GM12878 (cell line): ENCODE measurements around the gene ADAM19. TPM values are rescaled to one million over a fixed set of nuclear protein-coding genes. Genes with fewer than 3 reads are reported as not detected.

Experiments
- ATAC-seq: fragments of 200-7000 bp; cut with Tn5 transposase; 3 replicates; pipeline ENCODE4 v1.9.1; 2020; ENCODE audit warnings: mild to moderate bottlenecking, moderate library complexity
- BruUV-seq: library from RNA; stranded (reverse); fragments of 400-500 nt; replicated peaks from 2 replicates; lab custom pipeline; 2021; lab: Mats Ljungman, UMichigan
- CTCF ChIA-PET: fragments of 300-600 bp; sonication (Branson Sonifier 250); formaldehyde crosslinking; extraction: SDS; loops from one replicate; lab custom pipeline; 2021; ENCODE audit warnings: inconsistent platforms; lab: Yijun Ruan, JAX
- POLR2A ChIA-PET: fragments of 350-600 bp; formaldehyde crosslinking; extraction: SDS; loops from one replicate; lab custom pipeline; 2021; ENCODE audit warnings: inconsistent platforms; lab: Charles Lee
- RAD21 ChIA-PET: fragments of 300-600 bp; sonication (Branson Sonifier 250); formaldehyde crosslinking; loops from one replicate; lab custom pipeline; 2023; ENCODE audit warnings: antibody characterized with exemption; ENCODE audit not compliant: unreplicated experiment; lab: Charles Lee
- SMC1A ChIA-PET: fragments of 300-600 bp; sonication (Branson Sonifier 250); formaldehyde crosslinking; loops from one replicate; lab custom pipeline; 2023; ENCODE audit not compliant: unreplicated experiment, uncharacterized antibody; lab: Charles Lee
- DNase-seq: peaks from one replicate; pipeline ENCODE4 v3.0.0-alpha.2; 2011; ENCODE audit warnings: low read depth, low spot score
- FAIRE-seq: peaks from 3 replicates; lab custom pipeline; 2011; peaks lifted over from hg19 to GRCh38; lab: Jason Lieb, UNC
- H2AFZ ChIP-seq: 2 replicates; pipeline ENCODE4 v1.6.0; 2011; ENCODE audit warnings: low read depth, low read length, control low read depth; ENCODE audit not compliant: control insufficient read depth
- H3K27ac ChIP-seq: 2 replicates; pipeline ENCODE4 v1.5.1; 2011; ENCODE audit warnings: control low read depth; ENCODE audit not compliant: control insufficient read depth, insufficient read depth
- H3K27me3 ChIP-seq, 2 experiments: replicated peaks in 1 of 2; 2 replicates each; pipeline versions ENCODE4 v1.6.0 to v1.6.1; 2011; ENCODE audit warnings: low read length in 1 of 2; ENCODE audit not compliant: control insufficient read depth in 2 of 2, insufficient read depth in 2 of 2
- H3K36me3 ChIP-seq, 2 experiments: 2 replicates each; pipeline ENCODE4 v1.5.1; 2011; ENCODE audit warnings: low read length in 1 of 2; ENCODE audit not compliant: control insufficient read depth in 2 of 2, insufficient read depth in 2 of 2
- H3K4me1 ChIP-seq: 2 replicates; pipeline ENCODE4 v1.6.1; 2011; ENCODE audit warnings: mild to moderate bottlenecking, low read length, moderate library complexity, mixed read lengths; ENCODE audit not compliant: control insufficient read depth, insufficient read depth
- H3K4me2 ChIP-seq: 2 replicates; pipeline ENCODE4 v1.6.0; 2011; ENCODE audit warnings: control low read depth; ENCODE audit not compliant: control insufficient read depth, insufficient read depth
- H3K4me3 ChIP-seq: fragments of 200-600 bp; sonication (generic); 2 replicates; pipeline ENCODE4 v1.5.1; 2016
- H3K79me2 ChIP-seq: 2 replicates; pipeline ENCODE4 v1.6.0; 2011; ENCODE audit warnings: low read length; ENCODE audit not compliant: control insufficient read depth, insufficient read depth
- H3K9ac ChIP-seq: 2 replicates; pipeline ENCODE4 v1.8.0; 2011; ENCODE audit warnings: low read length, control low read depth, mixed read lengths; ENCODE audit not compliant: control insufficient read depth, insufficient read depth
- H3K9me3 ChIP-seq: replicated peaks from 3 replicates; pipeline ENCODE4 v1.5.1; 2011; ENCODE audit warnings: mild to moderate bottlenecking, low read length; ENCODE audit not compliant: control insufficient read depth, insufficient read depth
- H4K20me1 ChIP-seq: 2 replicates; pipeline ENCODE4 v1.6.0; 2011; ENCODE audit not compliant: control insufficient read depth, insufficient read depth
- ATF7 ChIP-seq: fragments of 450-650 bp; IDR thresholded peaks from 2 replicates; pipeline ENCODE4 v1.6.1; 2016; ENCODE audit warnings: low read depth, mild to moderate bottlenecking
- BMI1 ChIP-seq: fragments of 450-650 bp; IDR thresholded peaks from 2 replicates; pipeline ENCODE4 v1.6.1; 2016; ENCODE audit warnings: mild to moderate bottlenecking, moderate library complexity, borderline replicate concordance
- CHD2 ChIP-seq: IDR thresholded peaks from 2 replicates; pipeline ENCODE4 v1.6.1; 2011; ENCODE audit warnings: low read depth, low read length, improper control_type of control experiment, borderline replicate concordance
- CHD4 ChIP-seq: fragments of 200-600 bp; sonication (generic); IDR thresholded peaks from 2 replicates; pipeline ENCODE4 v1.6.1; 2016; ENCODE audit warnings: mild to moderate bottlenecking
- E4F1 ChIP-seq: fragments of 450-650 bp; IDR thresholded peaks from 2 replicates; pipeline ENCODE4 v1.6.1; 2018; ENCODE audit warnings: borderline replicate concordance, mild to moderate bottlenecking; ENCODE audit not compliant: partially characterized antibody
- GATAD2B ChIP-seq: fragments of 450-650 bp; conservative IDR thresholded peaks from 2 replicates; pipeline ENCODE4 v1.6.1; 2017; ENCODE audit warnings: low read depth, mild to moderate bottlenecking, moderate library complexity
- LARP7 ChIP-seq: fragments of 450-650 bp; IDR thresholded peaks from 2 replicates; pipeline ENCODE4 v1.6.1; 2017; ENCODE audit warnings: mild to moderate bottlenecking
- PML ChIP-seq: IDR thresholded peaks from 2 replicates; pipeline ENCODE4 v1.6.1; 2012; ENCODE audit warnings: low read length, inconsistent platforms
- RCOR1 ChIP-seq: conservative IDR thresholded peaks from 2 replicates; pipeline ENCODE4 v1.6.1; 2012; ENCODE audit warnings: low read depth, low read length, improper control_type of control experiment
- SUPT20H ChIP-seq: IDR thresholded peaks from 2 replicates; pipeline ENCODE4 v1.6.1; 2011; ENCODE audit warnings: low read depth, mild to moderate bottlenecking, low read length, moderate library complexity, borderline replicate concordance; ENCODE audit not compliant: control insufficient read depth
- WGBS: methylation state at CpG from one replicate; pipeline ENCODE4 v1.1.6; 2016; ENCODE audit warnings: low lambda C conversion rate; ENCODE audit not compliant: insufficient replicate concordance, insufficient coverage; ENCODE audit errors: missing lambda C conversion rate; 5-methylcytosine and 5-hydroxymethylcytosine counted together
- in situ Hi-C: fragments of 300-500 bp; cut with MboI; formaldehyde crosslinking; loops from 9 replicates; pipeline ENCODE4 v1.14.3; 2018; ENCODE audit warnings: mixed read lengths
- intact Hi-C: fragments of 100-400 bp; cut with micrococcal nuclease; formaldehyde crosslinking; loops from one replicate; pipeline ENCODE4 v1.14.2; 2022; ENCODE audit not compliant: unreplicated experiment
- polyA plus RNA-seq, 11 experiments: library from polyadenylated mRNA; depleted of rRNA in 4 of 11; unstranded in 6 of 11; stranded (reverse) in 5 of 11; fragments of >200 nt; fragmentation: Nextera tagmentation in 4 of 11; fragmentation: Illumina TruSeq in 1 of 11; extraction: Ambion mirVana in 4 of 11; extraction: Trizol in 1 of 11; gene quantifications; 1 replicate in 1 of 11; 2 replicates in 10 of 11; pipeline versions ENCODE4 v1.2.1 to v1.2.3, GENCODE V29; 2011 to 2016; ENCODE audit warnings: inconsistent platforms in 2 of 11, missing spikeins in 2 of 11, low read depth in 1 of 11
- total RNA-seq, 4 experiments: library from RNA; depleted of rRNA in 3 of 4; stranded (reverse); fragments of >200 nt in 3 of 4; fragmentation: Illumina TruSeq in 1 of 4; extraction: Trizol in 1 of 4; gene quantifications; 2 replicates each; pipeline versions ENCODE4 v1.2.1 to v1.2.3, GENCODE V29; 2013 to 2021
- TF ChIP-seq, protein P1 (sequence below): fragments of 450-650 bp; IDR thresholded peaks from 2 replicates; pipeline ENCODE4 v1.6.1; 2016; ENCODE audit warnings: mild to moderate bottlenecking, moderate library complexity, borderline replicate concordance
- TF ChIP-seq, protein P2 (sequence below): IDR thresholded peaks from 2 replicates; pipeline ENCODE4 v1.6.1; 2011; ENCODE audit warnings: mild to moderate bottlenecking, low read depth, low read length, moderate library complexity; ENCODE audit not compliant: insufficient replicate concordance

ADAM19 gene
- total and polyA plus RNA-seq, 10 of the 15 experiments (the other 5 are each of a cell fraction or from before 2014, with no cell fraction given), result 16.0 to 92.8 (median 44.7) TPM

DNA sequence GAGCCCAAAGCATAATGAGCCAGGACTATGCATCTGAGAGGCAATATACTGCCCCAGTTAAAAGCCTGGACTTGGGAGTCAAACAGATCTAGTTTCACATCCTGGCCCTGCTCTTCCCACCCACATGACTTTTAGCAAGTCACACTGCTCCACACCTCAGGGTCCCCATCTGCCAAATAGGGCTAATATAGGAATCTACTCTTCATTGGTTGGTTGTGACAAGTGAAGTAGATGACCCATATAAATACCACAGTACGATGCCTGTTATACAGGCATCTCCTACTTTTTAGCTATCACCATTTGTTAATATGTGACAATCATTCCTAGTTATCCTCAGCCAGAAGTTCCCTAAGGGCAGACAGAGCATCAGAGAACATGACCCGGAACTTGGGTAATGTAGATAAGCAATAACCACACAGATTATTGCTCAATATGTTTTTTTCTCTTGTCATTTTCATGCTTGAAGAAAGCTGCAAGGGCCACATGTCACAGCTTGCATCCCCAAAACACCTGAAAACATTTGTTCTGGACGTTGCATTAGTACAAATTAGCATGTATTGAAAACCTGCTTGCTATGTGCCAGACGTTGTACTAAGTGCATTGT is 20.4 kb downstream of the ADAM19 start:
- H2AFZ ChIP-seq, result no peak overlapping the region
- H3K9ac ChIP-seq, result no peak overlapping the region
- TF ChIP-seq PML (no peak), BMI1 (no peak), CHD4 (no peak), E4F1 (no peak), ATF7 (no peak), CHD2 (no peak), GATAD2B (no peak), RCOR1 (no peak), SUPT20H (no peak), LARP7 (no peak)
- TF ChIP-seq, protein P1, sequence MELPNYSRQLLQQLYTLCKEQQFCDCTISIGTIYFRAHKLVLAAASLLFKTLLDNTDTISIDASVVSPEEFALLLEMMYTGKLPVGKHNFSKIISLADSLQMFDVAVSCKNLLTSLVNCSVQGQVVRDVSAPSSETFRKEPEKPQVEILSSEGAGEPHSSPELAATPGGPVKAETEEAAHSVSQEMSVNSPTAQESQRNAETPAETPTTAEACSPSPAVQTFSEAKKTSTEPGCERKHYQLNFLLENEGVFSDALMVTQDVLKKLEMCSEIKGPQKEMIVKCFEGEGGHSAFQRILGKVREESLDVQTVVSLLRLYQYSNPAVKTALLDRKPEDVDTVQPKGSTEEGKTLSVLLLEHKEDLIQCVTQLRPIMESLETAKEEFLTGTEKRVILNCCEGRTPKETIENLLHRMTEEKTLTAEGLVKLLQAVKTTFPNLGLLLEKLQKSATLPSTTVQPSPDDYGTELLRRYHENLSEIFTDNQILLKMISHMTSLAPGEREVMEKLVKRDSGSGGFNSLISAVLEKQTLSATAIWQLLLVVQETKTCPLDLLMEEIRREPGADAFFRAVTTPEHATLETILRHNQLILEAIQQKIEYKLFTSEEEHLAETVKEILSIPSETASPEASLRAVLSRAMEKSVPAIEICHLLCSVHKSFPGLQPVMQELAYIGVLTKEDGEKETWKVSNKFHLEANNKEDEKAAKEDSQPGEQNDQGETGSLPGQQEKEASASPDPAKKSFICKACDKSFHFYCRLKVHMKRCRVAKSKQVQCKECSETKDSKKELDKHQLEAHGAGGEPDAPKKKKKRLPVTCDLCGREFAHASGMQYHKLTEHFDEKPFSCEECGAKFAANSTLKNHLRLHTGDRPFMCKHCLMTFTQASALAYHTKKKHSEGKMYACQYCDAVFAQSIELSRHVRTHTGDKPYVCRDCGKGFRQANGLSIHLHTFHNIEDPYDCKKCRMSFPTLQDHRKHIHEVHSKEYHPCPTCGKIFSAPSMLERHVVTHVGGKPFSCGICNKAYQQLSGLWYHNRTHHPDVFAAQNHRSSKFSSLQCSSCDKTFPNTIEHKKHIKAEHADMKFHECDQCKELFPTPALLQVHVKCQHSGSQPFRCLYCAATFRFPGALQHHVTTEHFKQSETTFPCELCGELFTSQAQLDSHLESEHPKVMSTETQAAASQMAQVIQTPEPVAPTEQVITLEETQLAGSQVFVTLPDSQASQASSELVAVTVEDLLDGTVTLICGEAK, result no peak
- TF ChIP-seq, protein P2, sequence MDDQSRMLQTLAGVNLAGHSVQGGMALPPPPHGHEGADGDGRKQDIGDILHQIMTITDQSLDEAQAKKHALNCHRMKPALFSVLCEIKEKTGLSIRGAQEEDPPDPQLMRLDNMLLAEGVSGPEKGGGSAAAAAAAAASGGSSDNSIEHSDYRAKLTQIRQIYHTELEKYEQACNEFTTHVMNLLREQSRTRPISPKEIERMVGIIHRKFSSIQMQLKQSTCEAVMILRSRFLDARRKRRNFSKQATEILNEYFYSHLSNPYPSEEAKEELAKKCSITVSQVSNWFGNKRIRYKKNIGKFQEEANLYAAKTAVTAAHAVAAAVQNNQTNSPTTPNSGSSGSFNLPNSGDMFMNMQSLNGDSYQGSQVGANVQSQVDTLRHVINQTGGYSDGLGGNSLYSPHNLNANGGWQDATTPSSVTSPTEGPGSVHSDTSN, result no peak

More for the DNA sequence above, 20.4 kb downstream of the ADAM19 start:
- RAD21 ChIA-PET, result interaction anchor here (1.2 to 2.3 kb wide), 5 partner anchors 12 to 55 kb away, joined by 3 to 12 read pairs (median 5); no protein-coding TSS in a partner anchor
- ATAC-seq (peak; percentile 9), DNase-seq (no peak), FAIRE-seq (no peak)
- Histone ChIP-seq H3K4me2 (peak overlapping the region; percentile 1), H3K9me3 (no peaks in the 10 kb centered on the region; the same call in 2 of the 3 replicates), H3K27ac (no peak overlapping the region; the same call in 1 of the 2 replicates), H3K4me1 (peaks cover 30% of the 10 kb centered on the region), H3K79me2 (peaks cover 9% of the 10 kb centered on the region), H4K20me1 (no peaks in the 10 kb centered on the region), H3K36me3 (peaks cover 3 to 9% of the 10 kb centered on the region in 2 experiments; a peak in 2 of 4 replicates), H3K27me3 (no peaks in the 10 kb centered on the region), H3K4me3 (no peak overlapping the region)
- intact Hi-C loops (loop anchor here (5.0 kb wide), 1 partner anchor 53 kb away; no protein-coding TSS in a partner anchor), in situ Hi-C loops (no loop called here)
- SMC1A ChIA-PET, result interaction anchor here (1.0 to 6.1 kb wide), 8 partner anchors 9 to 114 kb away, joined by 3 to 79 read pairs (median 4); no protein-coding TSS in a partner anchor
- no TSS peak for BruUV-seq
- POLR2A ChIA-PET, result interaction anchor here (0.6 to 1.4 kb wide), 4 partner anchors 13 to 56 kb away, joined by 3 to 4 read pairs (median 4); no protein-coding TSS in a partner anchor
- CTCF ChIA-PET, result interaction anchor here (0.8 to 1.4 kb wide), 8 partner anchors 11 to 123 kb away, joined by 3 to 5 read pairs (median 3); no protein-coding TSS in a partner anchor
- 58% methylated on average over 4 of the region's 4 CpGs for WGBS
